Measurements from ENCODE around the gene SND1.

Gene SND1

GRCh38 chr7:127794551-127794950 lies 142.6 kb downstream of the SND1 start:
- Histone ChIP-seq H3K27ac (ENCODE audit: extremely low read depth, low read depth, low read length) (no peak overlapping the region), H3K36me3 (ENCODE audit: control insufficient read depth in 2 of 2, insufficient read depth in 1 of 2, low read length in 2 of 2) (no peaks in the 10 kb centered on the region), H3K4me1 (ENCODE audit: control insufficient read depth, insufficient read depth, low read length) (no peaks in the 10 kb centered on the region), H3K9me3 (ENCODE audit: control insufficient read depth, insufficient read depth, low read depth, low read length) (no peaks in the 10 kb centered on the region), H3K4me3 (ENCODE audit: low read depth, low read length) (no peak overlapping the region)
- CTCF ChIA-PET: interaction anchor here (0.5 to 1.0 kb wide), 2 partner anchors 165 to 248 kb away, joined by 3 to 4 read pairs; no protein-coding TSS in a partner anchor
- POLR2A ChIA-PET: no interaction called here
- TF ChIP-seq ZNF530 (tag by site-specific recombination; IDR thresholded peaks at IDR 0.05; ENCODE audit: low read depth) (no peak), ZNF292 (tag by site-specific recombination; IDR thresholded peaks at IDR 0.05; ENCODE audit: borderline replicate concordance, low read depth) (no peak)

- Histone ChIP-seq H3K9me3 (ENCODE audit: control insufficient read depth, insufficient read depth, low read depth, low read length) (no peaks in the 10 kb centered on the region), H3K4me3 (ENCODE audit: low read depth, low read length) (no peak overlapping the region), H3K4me1 (ENCODE audit: control insufficient read depth, insufficient read depth, low read length) (0 out of 2 replicates have a peak, but pooled peaks cover 5% of the 10 kb centered on the region), H3K36me3 (ENCODE audit: control insufficient read depth in 2 of 2, insufficient read depth in 1 of 2, low read length in 2 of 2) (no peaks in the 10 kb centered on the region), H3K27ac (ENCODE audit: extremely low read depth, low read depth, low read length) (no peak overlapping the region)
- TF ChIP-seq SCRT2 (tag by site-specific recombination; IDR thresholded peaks at IDR 0.05): 0 out of 2 replicates have a peak, but pooled peaks have one; percentile 24
- 0 out of 2 replicates have a peak, but pooled peaks have one; percentile 36 for TF ChIP-seq ZNF571 (tag by site-specific recombination; IDR thresholded peaks at IDR 0.05)
- no peak for TF ChIP-seq ZNF37A (tag by site-specific recombination; IDR thresholded peaks at IDR 0.05)
- no peak for TF ChIP-seq ZNF350 (tag by site-specific recombination; IDR thresholded peaks at IDR 0.05)
- TF ChIP-seq PRDM10 (tag by site-specific recombination; IDR thresholded peaks at IDR 0.05): no peak
- TF ChIP-seq ZNF830 (tag by site-specific recombination; IDR thresholded peaks at IDR 0.05; ENCODE audit: low read depth): no peak
- no peak for TF ChIP-seq CTCF (tag by site-specific recombination; IDR thresholded peaks at IDR 0.05)
- TF ChIP-seq ZNF223 (tag by site-specific recombination; IDR thresholded peaks at IDR 0.05): no peak
- TF ChIP-seq ZNF112 (tag by site-specific recombination; IDR thresholded peaks at IDR 0.05): no peak
- peak; percentile 56 for TF ChIP-seq PRDM4 (tag by site-specific recombination; IDR thresholded peaks at IDR 0.05)
- TF ChIP-seq ZNF366 (tag by site-specific recombination; conservative IDR thresholded peaks at IDR 0.05): no peak
- no peak for TF ChIP-seq ZSCAN23 (tag by site-specific recombination; IDR thresholded peaks at IDR 0.05)
- no peak for TF ChIP-seq ZFHX2 (tag by site-specific recombination; conservative IDR thresholded peaks at IDR 0.05)
- no peak for TF ChIP-seq SP7 (tag by site-specific recombination; IDR thresholded peaks at IDR 0.05)
- TF ChIP-seq ZNF747 (tag by site-specific recombination; IDR thresholded peaks at IDR 0.05): no peak
- ChIA-PET CTCF (interaction anchor here (1.6 kb wide), 1 partner anchor 89 kb away, joined by 3 read pairs; no protein-coding TSS in a partner anchor), POLR2A (no interaction called here)
Observed at GRCh38 chr7:127798023-127798422, 146.0 kb downstream of the SND1 start.
